Stimulated activated CD4-positive, alpha-beta T cell treated with anti-CD3 and anti-CD28 coated beads, Interleukin-2, amount 100 ng/mL, for 4 hours (primary cell): ENCODE measurements around the gene GPS2.
A peak's percentile ranks its signal among the peaks of the same experiment; 100 is the strongest.
"Not testable (repeated sequence)": the region's sequence is repeated elsewhere in the genome, so short reads cannot be mapped to it uniquely, and the experiment has no call there.

Source experiments
- DNase-seq: peaks from one replicate; pipeline ENCODE4 v3.0.0-alpha.2; 2020; ENCODE audit warnings: low read depth

The GPS2 gene

GRCh38 chr17:7336240-7337175 lies 21.3 kb upstream of the GPS2 start, which contains the start of gene ACAP1:
Gene ACAP1 (plus strand): TSS chr17:7336529. CDS start chr17:7336735, 206 bp downstream.
- peak; percentile 71 for DNase-seq

GRCh38 chr17:7335765-7336164 lies 20.6 kb upstream of the GPS2 start:
- DNase-seq = not testable (repeated sequence)

GRCh38 chr17:7334938-7335538 lies 19.9 kb upstream of the GPS2 start:
- no peak for DNase-seq

- DNase-seq = not testable (repeated sequence)
Measured at GRCh38 chr17:7332600-7333069, 17.5 kb upstream of the GPS2 start.

- DNase-seq = no peak
Measured at GRCh38 chr17:7332111-7332510, 17.0 kb upstream of the GPS2 start.

- no peak for DNase-seq
Measured at GRCh38 chr17:7330638-7331015, 15.5 kb upstream of the GPS2 start.

- peak; percentile 57 for DNase-seq
Measured at GRCh38 chr17:7329997-7330637, 15.0 kb upstream of the GPS2 start.

- DNase-seq = peak; percentile 93
Measured at GRCh38 chr17:7329374-7329996, 14.3 kb upstream of the GPS2 start.

GRCh38 chr17:7328840-7329373 lies 13.7 kb upstream of the GPS2 start, which contains the start of gene NEURL4:
Gene NEURL4 (minus strand): TSS chr17:7329335. CDS start chr17:7329312, 23 bp downstream.
- no peak for DNase-seq

- DNase-seq = no peak
Measured at GRCh38 chr17:7328009-7328408, 12.8 kb upstream of the GPS2 start.

- DNase-seq = no peak
Measured at GRCh38 chr17:7327501-7327900, 12.3 kb upstream of the GPS2 start.

- no peak for DNase-seq
Measured at GRCh38 chr17:7327056-7327455, 11.9 kb upstream of the GPS2 start.

GRCh38 chr17:7326186-7326585 lies 11.0 kb upstream of the GPS2 start:
- DNase-seq = no peak

GRCh38 chr17:7325031-7325528 lies 9.9 kb upstream of the GPS2 start:
- no peak for DNase-seq

- no peak for DNase-seq
Measured at GRCh38 chr17:7324438-7324779, 9.2 kb upstream of the GPS2 start.

- peak; percentile 50 for DNase-seq
Measured at GRCh38 chr17:7323731-7324437, 8.7 kb upstream of the GPS2 start.

- DNase-seq = no peak
Measured at GRCh38 chr17:7322520-7323194, 7.5 kb upstream of the GPS2 start.

- DNase-seq = no peak
Measured at GRCh38 chr17:7321466-7321865, 6.3 kb upstream of the GPS2 start.

- DNase-seq = no peak
Measured at GRCh38 chr17:7318121-7318860, 3.1 kb upstream of the GPS2 start.
